Measurements from ENCODE around the gene ESR2. TPM values are rescaled to one million over a fixed set of nuclear protein-coding genes. Genes with fewer than 3 reads are reported as not detected.

ESR2 gene
- polyA plus RNA-seq, 3 donors, result 0.04 TPM; not detected in 2

DNA sequence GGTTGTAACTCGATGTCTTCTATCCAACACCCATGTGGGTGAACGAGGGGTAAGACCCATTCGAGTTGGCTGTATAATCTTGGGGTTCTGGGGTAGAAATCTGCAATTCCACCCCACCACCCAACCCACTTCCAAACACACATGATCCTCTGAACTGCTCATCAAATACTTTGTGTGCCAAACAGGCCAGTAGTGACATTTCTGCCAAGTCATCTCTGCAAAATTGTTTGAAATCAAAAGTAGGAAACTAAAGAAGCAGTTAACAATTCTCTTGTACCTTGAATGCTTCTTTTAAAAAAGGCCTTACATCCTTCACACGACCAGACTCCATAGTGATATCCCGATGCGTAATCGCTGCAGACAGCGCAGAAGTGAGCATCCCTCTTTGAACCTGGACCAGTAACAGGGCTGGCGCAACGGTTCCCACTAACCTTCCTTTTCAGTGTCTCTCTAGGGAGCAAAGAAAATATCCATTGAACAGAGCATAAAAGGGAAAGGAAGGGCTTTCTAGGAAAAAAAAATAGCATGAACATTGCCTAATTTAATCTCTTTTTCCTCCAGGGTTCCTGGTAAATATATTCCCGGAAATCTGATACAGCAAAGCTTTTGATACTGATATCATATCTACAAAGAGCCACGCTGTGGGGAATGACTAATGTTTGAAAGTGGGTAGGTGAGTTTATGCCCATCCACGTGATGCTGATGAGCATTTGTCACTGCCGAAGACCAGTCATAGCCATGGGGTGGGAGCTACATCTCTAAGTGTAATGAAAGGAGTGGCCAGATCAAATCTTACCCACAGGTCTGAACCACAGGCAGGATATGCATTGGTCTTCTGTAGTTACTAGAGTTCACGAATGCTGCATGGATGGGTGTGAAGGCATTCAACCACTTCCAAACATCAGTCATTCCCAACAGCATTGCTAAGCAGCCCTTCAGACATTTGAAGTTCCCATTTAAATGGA is 14.2 kb downstream of the ESR2 start:
- no peaks in the 10 kb centered on the region for H3K36me3 ChIP-seq (replicated peaks in 1 of 2; ENCODE audit: control insufficient read depth in 1 of 2, insufficient read depth in 2 of 2, low read length in 2 of 2)
- WGBS (ENCODE audit: insufficient coverage), result 55% methylated on average over 6 of the region's 15 CpGs
- peaks cover 0 to 7% (median 3%) of the 10 kb centered on the region in 3 donors for H3K27me3 Mint-ChIP-seq (ENCODE audit: low read depth in 3 of 3)
- no peak overlapping the region for H3K27ac ChIP-seq (ENCODE audit: low read depth in 1 of 2, low read length in 2 of 2)
- H3K27me3 ChIP-seq (ENCODE audit: control insufficient read depth in 2 of 2, insufficient read depth in 2 of 2, low read length in 2 of 2), result no peaks in the 10 kb centered on the region
- no peak overlapping the region for H3K4me2 ChIP-seq (replicated peaks; ENCODE audit: extremely low read depth, low read length, poor library complexity, severe bottlenecking)
- no peaks in the 10 kb centered on the region for H3K79me2 ChIP-seq (ENCODE audit: insufficient read depth, low read length)
- no peak for DNase-seq
- no peak overlapping the region for H3K4me3 ChIP-seq (replicated peaks in 1 of 3; ENCODE audit: low read depth in 2 of 3, low read length in 3 of 3)
- H4K20me1 ChIP-seq (ENCODE audit: insufficient read depth, low read length), result no peaks in the 10 kb centered on the region
- H3K27ac Mint-ChIP-seq, result no peak overlapping the region
- H3K9me3 Mint-ChIP-seq, result peaks cover 0 to 2% (median 0%) of the 10 kb centered on the region in 7 donors
- no peak overlapping the region for H2AFZ ChIP-seq (ENCODE audit: insufficient read depth, low read depth, low read length, poor library complexity, severe bottlenecking)
- no peaks in the 10 kb centered on the region for H3K4me1 Mint-ChIP-seq
- no peaks in the 10 kb centered on the region for H3K9me3 ChIP-seq (replicated peaks in 1 of 2; ENCODE audit: control insufficient read depth in 1 of 2, insufficient read depth in 1 of 2, low read length in 2 of 2)
- H3K36me3 Mint-ChIP-seq, result no peaks in the 10 kb centered on the region
- intact Hi-C loops (cut with micrococcal nuclease), result no loop called here
- peak overlapping the region in 1 of 2 donors; percentile 6 for H3K4me3 Mint-ChIP-seq
- TF ChIP-seq, protein P1, sequence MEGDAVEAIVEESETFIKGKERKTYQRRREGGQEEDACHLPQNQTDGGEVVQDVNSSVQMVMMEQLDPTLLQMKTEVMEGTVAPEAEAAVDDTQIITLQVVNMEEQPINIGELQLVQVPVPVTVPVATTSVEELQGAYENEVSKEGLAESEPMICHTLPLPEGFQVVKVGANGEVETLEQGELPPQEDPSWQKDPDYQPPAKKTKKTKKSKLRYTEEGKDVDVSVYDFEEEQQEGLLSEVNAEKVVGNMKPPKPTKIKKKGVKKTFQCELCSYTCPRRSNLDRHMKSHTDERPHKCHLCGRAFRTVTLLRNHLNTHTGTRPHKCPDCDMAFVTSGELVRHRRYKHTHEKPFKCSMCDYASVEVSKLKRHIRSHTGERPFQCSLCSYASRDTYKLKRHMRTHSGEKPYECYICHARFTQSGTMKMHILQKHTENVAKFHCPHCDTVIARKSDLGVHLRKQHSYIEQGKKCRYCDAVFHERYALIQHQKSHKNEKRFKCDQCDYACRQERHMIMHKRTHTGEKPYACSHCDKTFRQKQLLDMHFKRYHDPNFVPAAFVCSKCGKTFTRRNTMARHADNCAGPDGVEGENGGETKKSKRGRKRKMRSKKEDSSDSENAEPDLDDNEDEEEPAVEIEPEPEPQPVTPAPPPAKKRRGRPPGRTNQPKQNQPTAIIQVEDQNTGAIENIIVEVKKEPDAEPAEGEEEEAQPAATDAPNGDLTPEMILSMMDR (IDR thresholded peaks at IDR 0.05), result no peak
- no peaks in the 10 kb centered on the region for H3K4me1 ChIP-seq (ENCODE audit: control insufficient read depth in 1 of 2, insufficient read depth in 2 of 2, low read length in 2 of 2)
- no peak overlapping the region for H3K9ac ChIP-seq (ENCODE audit: insufficient read depth, low read length, poor library complexity, severe bottlenecking)

DNA sequence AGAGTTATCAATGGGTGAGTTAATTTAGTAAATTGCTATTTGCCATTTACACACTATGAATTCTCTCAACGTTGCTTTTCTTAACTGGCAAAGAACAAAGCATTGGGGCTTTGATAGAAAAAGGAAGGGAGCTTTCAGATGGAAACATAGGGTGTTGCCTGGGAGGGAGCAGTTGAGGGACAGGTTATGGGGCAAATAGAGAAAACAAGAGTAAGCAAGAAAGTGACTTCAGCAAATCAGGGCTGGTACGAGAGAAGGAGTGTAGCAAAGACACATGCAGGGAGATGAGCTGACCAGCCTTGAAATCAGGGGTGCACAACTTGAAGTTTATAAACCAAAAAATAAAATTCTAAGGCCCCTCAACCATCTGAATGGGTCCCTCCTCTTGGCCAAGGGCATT is 15.7 kb downstream of the ESR2 start:
- TF ChIP-seq, protein P1 (IDR thresholded peaks at IDR 0.05), result no peak
- 100% methylated on average over 1 of the region's 2 CpGs for WGBS (ENCODE audit: insufficient coverage)
- H3K4me2 ChIP-seq (replicated peaks; ENCODE audit: extremely low read depth, low read length, poor library complexity, severe bottlenecking), result no peak overlapping the region
- peak overlapping the region in 1 of 7 donors; percentile 43 for H3K27ac Mint-ChIP-seq
- H3K27me3 Mint-ChIP-seq (ENCODE audit: low read depth in 3 of 3), result peaks cover 2 to 4% (median 3%) of the 10 kb centered on the region in 3 donors
- H4K20me1 ChIP-seq (ENCODE audit: insufficient read depth, low read length), result no peaks in the 10 kb centered on the region
- H3K9me3 Mint-ChIP-seq, result peaks cover 0 to 8% (median 2%) of the 10 kb centered on the region in 7 donors
- H3K27ac ChIP-seq (ENCODE audit: low read depth in 1 of 2, low read length in 2 of 2), result no peak overlapping the region
- no peaks in the 10 kb centered on the region for H3K4me1 ChIP-seq (ENCODE audit: control insufficient read depth in 1 of 2, insufficient read depth in 2 of 2, low read length in 2 of 2)
- H3K36me3 ChIP-seq (replicated peaks in 1 of 2; ENCODE audit: control insufficient read depth in 1 of 2, insufficient read depth in 2 of 2, low read length in 2 of 2), result no peaks in the 10 kb centered on the region
- no peak overlapping the region for H3K4me3 ChIP-seq (replicated peaks in 1 of 3; ENCODE audit: low read depth in 2 of 3, low read length in 3 of 3)
- peaks cover 0 to 3% of the 10 kb centered on the region in 2 donors for H3K9me3 ChIP-seq (replicated peaks in 1 of 2; ENCODE audit: control insufficient read depth in 1 of 2, insufficient read depth in 1 of 2, low read length in 2 of 2)
- H3K36me3 Mint-ChIP-seq, result no peaks in the 10 kb centered on the region
- intact Hi-C loops (cut with micrococcal nuclease), result no loop called here
- no peak overlapping the region for H3K9ac ChIP-seq (ENCODE audit: insufficient read depth, low read length, poor library complexity, severe bottlenecking)
- H3K4me1 Mint-ChIP-seq, result no peaks in the 10 kb centered on the region
- DNase-seq, result no peak
- H3K79me2 ChIP-seq (ENCODE audit: insufficient read depth, low read length), result no peaks in the 10 kb centered on the region
- H3K4me3 Mint-ChIP-seq, result no peak overlapping the region
- H3K27me3 ChIP-seq (ENCODE audit: control insufficient read depth in 2 of 2, insufficient read depth in 2 of 2, low read length in 2 of 2), result no peaks in the 10 kb centered on the region
- H2AFZ ChIP-seq (ENCODE audit: insufficient read depth, low read depth, low read length, poor library complexity, severe bottlenecking), result no peak overlapping the region

All from CD14-positive monocyte (primary cell).